Measurements from ENCODE around the gene GBX2. TPM values are rescaled to one million over a fixed set of nuclear protein-coding genes. Genes with fewer than 3 reads are reported as not detected.
"Not testable (repeated sequence)": the region's sequence is repeated elsewhere in the genome, so short reads cannot be mapped to it uniquely, and the experiment has no call there.

The GBX2 gene
- total and polyA plus RNA-seq, 10 of the 15 experiments (the other 5 are each of a cell fraction or from before 2014, with no cell fraction given): not detected

GRCh38 chr2:236141616-236142015 lies 26.6 kb downstream of the GBX2 start:
- H3K27ac ChIP-seq (ENCODE audit: control insufficient read depth, insufficient read depth); H4K20me1 ChIP-seq (ENCODE audit: control insufficient read depth, insufficient read depth); ATAC-seq; H3K27me3 ChIP-seq (replicated peaks in 1 of 2; ENCODE audit: control insufficient read depth in 2 of 2, insufficient read depth in 2 of 2, low read length in 1 of 2); in situ Hi-C loops (cut with MboI); H3K4me3 ChIP-seq; RAD21 ChIA-PET (ENCODE audit: unreplicated experiment); BruUV-seq (replicated peaks); POLR2A ChIA-PET; H3K36me3 ChIP-seq (ENCODE audit: control insufficient read depth in 2 of 2, insufficient read depth in 2 of 2, low read length in 1 of 2); FAIRE-seq; DNase-seq (ENCODE audit: low read depth, low spot score); H3K79me2 ChIP-seq (ENCODE audit: control insufficient read depth, insufficient read depth, low read length); H2AFZ ChIP-seq (ENCODE audit: control insufficient read depth, low read depth, low read length); H3K4me1 ChIP-seq (ENCODE audit: control insufficient read depth, insufficient read depth, low read length); H3K4me2 ChIP-seq (ENCODE audit: control insufficient read depth, insufficient read depth); intact Hi-C loops (cut with micrococcal nuclease; ENCODE audit: unreplicated experiment); H3K9ac ChIP-seq (ENCODE audit: control insufficient read depth, insufficient read depth, low read length); H3K9me3 ChIP-seq (replicated peaks; ENCODE audit: control insufficient read depth, insufficient read depth, low read length); CTCF ChIA-PET: not testable (repeated sequence)
- SMC1A ChIA-PET (ENCODE audit: uncharacterized antibody, unreplicated experiment): interaction anchor here (1.4 kb wide), 1 partner anchor 39 kb away, joined by 4 read pairs; no protein-coding TSS in a partner anchor
- WGBS (ENCODE audit: insufficient coverage, insufficient replicate concordance, low lambda C conversion rate, missing lambda C conversion rate): 58% methylated on average over 11 of the region's 11 CpGs

GRCh38 chr2:236137066-236137465 lies 31.1 kb downstream of the GBX2 start:
- FAIRE-seq: no peak
- Histone ChIP-seq H3K27me3 (replicated peaks in 1 of 2; ENCODE audit: control insufficient read depth in 2 of 2, insufficient read depth in 2 of 2, low read length in 1 of 2) (no peaks in the 10 kb centered on the region; a peak in 1 of 4 replicates), H3K79me2 (ENCODE audit: control insufficient read depth, insufficient read depth, low read length) (no peaks in the 10 kb centered on the region), H3K9me3 (replicated peaks; ENCODE audit: control insufficient read depth, insufficient read depth, low read length) (no peaks in the 10 kb centered on the region), H3K36me3 (ENCODE audit: control insufficient read depth in 2 of 2, insufficient read depth in 2 of 2, low read length in 1 of 2) (no peaks in the 10 kb centered on the region), H3K27ac (ENCODE audit: control insufficient read depth, insufficient read depth) (no peak overlapping the region), H2AFZ (ENCODE audit: control insufficient read depth, low read depth, low read length) (no peak overlapping the region), H4K20me1 (ENCODE audit: control insufficient read depth, insufficient read depth) (no peaks in the 10 kb centered on the region), H3K4me1 (ENCODE audit: control insufficient read depth, insufficient read depth, low read length) (no peaks in the 10 kb centered on the region), H3K4me3 (no peak overlapping the region), H3K9ac (ENCODE audit: control insufficient read depth, insufficient read depth, low read length) (no peak overlapping the region), H3K4me2 (ENCODE audit: control insufficient read depth, insufficient read depth) (no peak overlapping the region)
- DNase-seq (ENCODE audit: low read depth, low spot score): no peak
- BruUV-seq (replicated peaks): no TSS peak
- ChIA-PET CTCF (no interaction called here), POLR2A (no interaction called here), SMC1A (ENCODE audit: uncharacterized antibody, unreplicated experiment) (no interaction called here), RAD21 (ENCODE audit: unreplicated experiment) (no interaction called here)
- no peak for ATAC-seq
- 57% methylated on average over 10 of the region's 10 CpGs for WGBS (ENCODE audit: insufficient coverage, insufficient replicate concordance, low lambda C conversion rate, missing lambda C conversion rate)
- in situ Hi-C loops (cut with MboI): no loop called here
- intact Hi-C loops (cut with micrococcal nuclease; ENCODE audit: unreplicated experiment): no loop called here
- TF ChIP-seq LARP7 (IDR thresholded peaks at IDR 0.05) (no peak), HCFC1 (IDR thresholded peaks at IDR 0.05; ENCODE audit: low read length) (no peak), PRDM15 (CRISPR knock-in tag; IDR thresholded peaks at IDR 0.05) (no peak), MXI1 (IDR thresholded peaks at IDR 0.05; ENCODE audit: low read depth, low read length) (no peak), CTCF (IDR thresholded peaks at IDR 0.05 in 2 of 3, conservative IDR thresholded peaks at IDR 0.05 in 1 of 3; ENCODE audit: control insufficient read depth in 2 of 3, extremely low read depth in 1 of 3, insufficient read depth in 1 of 3, low read depth in 3 of 3, low read length in 3 of 3) (no peak), RB1 (IDR thresholded peaks at IDR 0.05; ENCODE audit: borderline replicate concordance) (no peak), IRF4 (IDR thresholded peaks at IDR 0.05; ENCODE audit: low read depth, low read length) (no peak)
- TF ChIP-seq, protein P1, sequence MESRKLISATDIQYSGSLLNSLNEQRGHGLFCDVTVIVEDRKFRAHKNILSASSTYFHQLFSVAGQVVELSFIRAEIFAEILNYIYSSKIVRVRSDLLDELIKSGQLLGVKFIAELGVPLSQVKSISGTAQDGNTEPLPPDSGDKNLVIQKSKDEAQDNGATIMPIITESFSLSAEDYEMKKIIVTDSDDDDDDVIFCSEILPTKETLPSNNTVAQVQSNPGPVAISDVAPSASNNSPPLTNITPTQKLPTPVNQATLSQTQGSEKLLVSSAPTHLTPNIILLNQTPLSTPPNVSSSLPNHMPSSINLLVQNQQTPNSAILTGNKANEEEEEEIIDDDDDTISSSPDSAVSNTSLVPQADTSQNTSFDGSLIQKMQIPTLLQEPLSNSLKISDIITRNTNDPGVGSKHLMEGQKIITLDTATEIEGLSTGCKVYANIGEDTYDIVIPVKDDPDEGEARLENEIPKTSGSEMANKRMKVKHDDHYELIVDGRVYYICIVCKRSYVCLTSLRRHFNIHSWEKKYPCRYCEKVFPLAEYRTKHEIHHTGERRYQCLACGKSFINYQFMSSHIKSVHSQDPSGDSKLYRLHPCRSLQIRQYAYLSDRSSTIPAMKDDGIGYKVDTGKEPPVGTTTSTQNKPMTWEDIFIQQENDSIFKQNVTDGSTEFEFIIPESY (IDR thresholded peaks at IDR 0.05): no peak
- TF ChIP-seq, protein P2, sequence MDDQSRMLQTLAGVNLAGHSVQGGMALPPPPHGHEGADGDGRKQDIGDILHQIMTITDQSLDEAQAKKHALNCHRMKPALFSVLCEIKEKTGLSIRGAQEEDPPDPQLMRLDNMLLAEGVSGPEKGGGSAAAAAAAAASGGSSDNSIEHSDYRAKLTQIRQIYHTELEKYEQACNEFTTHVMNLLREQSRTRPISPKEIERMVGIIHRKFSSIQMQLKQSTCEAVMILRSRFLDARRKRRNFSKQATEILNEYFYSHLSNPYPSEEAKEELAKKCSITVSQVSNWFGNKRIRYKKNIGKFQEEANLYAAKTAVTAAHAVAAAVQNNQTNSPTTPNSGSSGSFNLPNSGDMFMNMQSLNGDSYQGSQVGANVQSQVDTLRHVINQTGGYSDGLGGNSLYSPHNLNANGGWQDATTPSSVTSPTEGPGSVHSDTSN (IDR thresholded peaks at IDR 0.05; ENCODE audit: insufficient replicate concordance, low read depth, low read length): no peak

Measured in GM12878 (cell line).